Measurements from ENCODE around the gene KDM4C.

Gene KDM4C

DNA sequence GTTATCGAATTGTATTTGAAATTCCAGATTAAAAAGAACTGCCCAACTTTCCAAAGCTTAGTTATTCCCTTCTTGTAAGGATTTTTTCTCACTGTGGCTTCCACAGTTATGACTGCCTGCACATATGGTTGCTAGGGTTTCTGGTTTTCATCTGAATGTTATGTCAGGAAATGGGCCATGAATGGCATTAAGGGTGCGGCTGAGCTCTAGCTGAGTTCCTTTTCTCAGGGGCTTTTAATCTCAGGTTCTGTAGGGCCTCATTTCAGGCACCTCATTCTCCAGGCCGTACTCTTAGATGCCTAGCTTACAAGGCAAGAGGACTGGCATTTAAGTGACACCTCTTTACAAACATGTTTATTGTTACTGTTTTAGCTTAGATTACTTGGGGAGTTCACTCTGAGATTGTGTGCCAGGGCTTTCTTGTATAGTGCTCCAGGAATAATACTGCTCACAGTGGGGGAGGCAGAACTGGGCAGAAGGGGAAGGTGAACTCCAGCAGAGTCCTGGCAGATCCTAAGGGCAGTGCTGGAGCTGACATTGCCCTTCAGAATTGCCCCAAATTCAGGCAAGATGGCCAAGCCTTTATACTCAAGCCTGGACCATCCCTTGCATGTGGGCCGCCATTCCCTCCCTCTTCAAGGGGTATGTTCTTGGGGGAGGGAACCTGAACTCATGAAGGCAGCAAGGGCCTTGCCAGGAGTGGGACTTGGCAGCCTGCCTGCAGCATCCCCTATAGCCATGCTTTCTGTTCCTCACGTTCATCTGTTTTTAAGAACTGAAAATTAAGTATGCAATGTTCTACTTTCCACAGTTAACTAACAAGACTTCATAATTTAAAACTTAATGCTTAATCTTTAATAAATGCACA, 111.5 kb downstream of the KDM4C start:
- DNase-seq (ENCODE audit: low read depth in 3 of 3) = no peak

DNA sequence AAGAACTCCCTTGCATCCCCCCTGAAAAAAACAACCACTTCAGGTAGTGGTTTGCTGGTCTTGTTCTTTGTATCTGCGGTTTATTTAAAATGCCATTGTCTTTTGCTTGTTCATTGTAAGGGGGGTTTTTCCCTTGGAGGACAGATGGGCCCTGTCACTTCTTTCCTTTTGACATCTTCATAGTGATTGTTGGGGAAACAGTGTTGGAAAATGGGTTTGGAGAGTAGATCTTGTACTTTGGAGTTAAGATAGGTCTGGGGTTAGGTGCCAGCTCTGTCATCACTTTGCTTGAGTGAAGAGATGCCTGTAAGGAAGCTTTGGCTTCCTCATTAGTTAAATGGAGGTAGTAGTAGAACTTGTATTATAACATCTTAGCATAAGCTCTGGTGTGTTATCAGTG, 112.4 kb downstream of the KDM4C start:
- DNase-seq (ENCODE audit: low read depth in 3 of 3) = no peak

DNA sequence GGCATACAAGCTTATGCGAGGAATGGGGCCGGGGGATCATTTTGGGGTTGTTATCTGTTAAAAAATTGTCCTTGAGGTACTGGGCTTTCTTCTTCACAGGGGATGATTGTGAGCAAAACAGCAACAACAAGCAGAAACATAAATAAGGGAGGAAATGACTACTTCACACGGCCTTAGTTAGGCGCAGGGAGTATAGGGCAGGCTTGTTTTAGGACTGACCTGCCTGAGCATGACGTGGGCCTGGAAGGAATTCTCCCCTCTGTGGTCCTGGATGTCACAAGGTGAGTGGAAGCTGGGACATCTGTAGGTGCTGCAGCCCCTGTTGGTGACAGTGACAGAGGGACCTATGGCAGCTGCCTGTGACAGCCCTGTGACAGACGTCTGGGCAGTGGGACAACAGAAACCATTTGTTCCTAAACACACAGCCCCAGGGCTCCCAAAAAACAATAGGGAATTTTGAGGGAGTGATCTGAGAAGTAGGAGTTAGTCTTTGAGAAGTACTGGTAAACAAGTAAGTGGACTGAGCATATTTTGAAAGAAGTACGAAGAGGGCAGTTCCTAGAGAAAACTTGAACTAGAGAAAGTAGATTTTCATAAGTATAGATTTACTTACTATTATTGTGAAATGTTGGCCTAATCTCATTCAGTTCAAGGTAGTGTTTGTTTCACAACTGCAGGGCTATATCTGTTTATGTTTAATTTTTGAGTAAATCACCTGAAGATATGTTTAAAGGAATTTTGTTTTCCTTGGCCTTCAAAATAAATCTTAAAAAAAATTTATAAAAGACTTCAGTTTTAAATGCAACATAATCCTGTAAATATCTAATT, 113.1 kb downstream of the KDM4C start:
- DNase-seq (ENCODE audit: low read depth in 3 of 3) = no peak

DNA sequence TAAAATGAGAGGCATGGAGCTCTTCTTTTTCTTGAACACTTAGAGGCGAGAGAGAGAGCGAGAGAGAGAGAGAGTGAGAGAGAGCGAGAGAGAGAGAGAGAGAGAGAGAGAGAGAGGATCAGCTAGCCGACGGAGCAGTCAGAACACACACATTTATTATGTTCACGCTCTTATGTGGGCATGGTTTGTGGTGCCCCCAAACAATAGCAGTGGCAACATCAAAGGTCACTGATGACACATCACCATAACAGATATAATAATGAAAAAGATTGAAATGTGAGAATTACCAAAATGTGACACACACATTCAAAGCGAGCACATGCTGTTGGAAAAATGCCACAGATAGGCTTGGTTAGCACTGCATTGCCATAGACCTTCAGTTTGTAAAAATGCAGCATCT, 116.1 kb downstream of the KDM4C start:
- no peak for DNase-seq (ENCODE audit: low read depth in 3 of 3)

GRCh38 chr9:6876195-6876894, 118.6 kb downstream of the KDM4C start:
- DNase-seq (ENCODE audit: low read depth in 3 of 3) = no peak

DNA sequence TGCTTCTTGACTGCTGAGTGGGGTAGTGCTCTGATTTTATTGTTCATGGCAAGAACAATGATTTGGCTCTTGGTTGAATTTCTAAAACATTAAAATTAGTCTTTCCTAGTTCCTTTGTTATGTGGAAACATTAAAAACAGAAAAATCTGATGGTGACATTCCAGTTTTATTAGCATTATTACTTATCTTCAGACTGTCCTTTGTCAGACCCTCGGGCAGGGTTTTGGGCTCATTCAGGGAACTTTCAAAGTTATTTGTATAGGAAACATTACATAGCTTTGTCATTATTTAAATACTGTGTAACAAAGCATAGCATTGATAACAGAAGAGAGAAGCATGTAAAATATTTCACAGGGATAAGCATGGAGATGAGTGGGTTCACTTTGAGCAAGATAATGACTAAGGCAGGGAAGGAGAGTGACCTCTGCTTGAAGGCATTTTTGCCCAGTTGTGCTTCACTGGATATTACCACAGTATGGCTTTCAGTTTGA, 119.9 kb downstream of the KDM4C start:
- DNase-seq (ENCODE audit: low read depth in 3 of 3) = no peak

DNA sequence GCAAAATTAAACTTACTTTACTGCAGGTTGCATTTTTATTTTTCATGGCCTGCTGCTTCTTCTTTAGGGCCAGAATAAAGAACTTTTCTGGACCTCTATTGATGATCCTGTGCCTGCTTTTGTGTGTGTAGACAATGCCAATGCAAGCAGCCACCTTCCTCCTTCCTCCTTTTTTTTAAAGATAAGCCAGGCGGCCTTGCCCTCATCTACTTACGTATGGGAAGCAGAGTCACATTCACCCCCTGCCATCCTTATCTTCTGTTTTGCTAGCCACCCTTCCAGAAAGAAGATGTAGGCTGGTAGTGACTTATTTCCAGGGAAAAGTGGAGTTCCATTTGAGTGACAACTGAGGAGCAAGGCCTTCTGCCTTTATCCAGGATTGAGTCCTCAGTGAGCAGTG, 122.9 kb downstream of the KDM4C start:
- no peak for DNase-seq (ENCODE audit: low read depth in 3 of 3)

DNA sequence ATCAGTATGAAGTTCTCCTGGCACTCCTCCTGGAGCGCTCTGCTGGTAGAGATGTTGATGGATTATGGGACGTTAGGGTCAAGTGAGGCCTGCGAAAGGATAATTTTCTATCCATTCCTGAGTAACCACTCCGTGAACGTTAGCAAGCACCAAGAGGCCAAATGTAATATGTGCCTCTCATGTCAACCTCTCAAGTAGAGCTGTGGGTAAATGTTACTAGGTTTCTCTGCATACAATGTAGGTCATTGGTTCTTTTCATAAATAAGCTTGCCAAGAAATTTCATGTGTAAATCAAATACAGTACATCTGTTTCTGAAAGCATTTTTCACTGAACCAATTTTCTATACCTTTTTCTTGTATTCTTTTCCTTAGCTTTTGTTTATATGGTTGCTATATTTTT, 126.3 kb downstream of the KDM4C start:
- no peak for DNase-seq (ENCODE audit: low read depth in 3 of 3)

GRCh38 chr9:6884990-6885389, 127.2 kb downstream of the KDM4C start:
- no peak for DNase-seq (ENCODE audit: low read depth in 3 of 3)

DNA sequence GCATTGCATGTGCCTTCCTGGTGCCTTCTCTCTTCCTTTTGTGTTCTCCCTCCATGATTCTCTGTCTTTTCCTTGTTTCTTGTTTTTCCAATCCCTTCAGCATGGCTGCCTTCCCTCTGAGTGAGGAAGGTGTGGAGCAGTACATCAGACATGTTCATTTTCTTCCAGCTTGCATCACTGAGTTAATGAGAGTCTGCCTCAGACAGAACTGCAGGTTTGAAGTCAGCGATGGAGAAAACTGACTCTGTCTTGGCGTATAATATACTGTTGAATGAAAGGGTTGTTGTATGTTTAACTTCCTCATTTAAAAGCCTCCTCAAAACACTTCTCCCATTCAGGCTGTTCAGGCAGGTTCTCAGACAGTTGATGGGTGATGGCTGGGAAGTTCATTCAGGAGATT, 129.3 kb downstream of the KDM4C start:
- DNase-seq (ENCODE audit: low read depth in 3 of 3) = no peak

DNA sequence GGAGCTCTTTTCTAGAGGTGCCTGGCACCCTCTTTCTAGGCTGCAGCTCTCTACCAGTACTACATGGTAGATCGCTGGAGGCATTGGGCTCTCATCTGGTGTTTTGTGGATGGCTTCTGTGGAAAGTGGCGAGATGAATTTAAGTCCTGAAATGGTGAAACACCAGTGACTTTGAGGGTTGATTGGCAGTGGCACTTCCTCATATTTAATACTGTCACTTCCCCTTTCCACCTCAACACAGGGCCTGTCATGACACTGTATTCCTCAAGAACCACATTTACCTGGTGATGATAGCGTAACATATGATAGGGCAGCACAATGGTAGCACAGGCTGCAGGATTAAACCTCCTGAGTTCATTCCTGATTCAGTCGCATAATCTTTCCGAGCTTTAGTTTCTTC, 132.1 kb downstream of the KDM4C start:
- no peak for DNase-seq (ENCODE audit: low read depth in 3 of 3)

DNA sequence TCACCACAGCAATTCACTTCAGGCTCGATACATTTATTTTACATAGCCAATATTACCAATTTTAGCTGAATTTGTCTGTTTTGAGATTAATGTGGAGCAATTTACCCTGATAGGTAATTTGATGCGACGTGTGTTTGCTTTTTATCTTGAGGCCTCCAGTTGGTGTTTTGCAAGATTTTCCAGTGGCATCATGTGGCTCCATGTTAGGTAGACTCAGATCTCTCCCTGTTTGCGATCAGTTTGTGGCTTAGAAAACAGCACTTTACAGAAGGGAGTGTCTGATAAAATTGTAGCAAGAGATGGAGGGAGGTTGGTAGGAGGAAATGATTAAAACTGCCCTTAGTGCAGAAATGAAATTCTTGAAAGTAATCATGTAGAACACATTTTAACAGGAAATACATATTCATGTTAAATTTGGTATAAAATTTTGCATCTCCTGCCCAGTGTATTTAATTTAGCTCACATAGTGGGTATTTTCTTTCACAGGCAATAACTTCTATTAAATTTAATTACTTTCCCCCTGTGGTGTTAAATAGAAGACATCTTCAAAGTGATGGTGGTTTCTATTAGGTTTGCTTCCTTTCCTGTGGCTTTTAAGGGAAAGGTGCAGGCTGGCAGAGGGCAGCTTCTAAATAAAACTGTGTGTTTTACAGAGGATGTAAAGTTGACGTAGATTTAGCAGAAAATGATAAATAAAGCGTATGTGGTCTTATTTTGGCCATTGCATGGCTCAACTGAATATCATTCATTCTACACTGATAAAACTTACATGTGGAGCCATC, 135.8 kb downstream of the KDM4C start:
- no peak for DNase-seq (ENCODE audit: low read depth in 3 of 3)

GRCh38 chr9:6894135-6894534, 136.4 kb downstream of the KDM4C start:
- no peak for DNase-seq (ENCODE audit: low read depth in 3 of 3)

- no peak for DNase-seq (ENCODE audit: low read depth in 3 of 3)
Measured at GRCh38 chr9:6895754-6896153, 138.0 kb downstream of the KDM4C start.

DNA sequence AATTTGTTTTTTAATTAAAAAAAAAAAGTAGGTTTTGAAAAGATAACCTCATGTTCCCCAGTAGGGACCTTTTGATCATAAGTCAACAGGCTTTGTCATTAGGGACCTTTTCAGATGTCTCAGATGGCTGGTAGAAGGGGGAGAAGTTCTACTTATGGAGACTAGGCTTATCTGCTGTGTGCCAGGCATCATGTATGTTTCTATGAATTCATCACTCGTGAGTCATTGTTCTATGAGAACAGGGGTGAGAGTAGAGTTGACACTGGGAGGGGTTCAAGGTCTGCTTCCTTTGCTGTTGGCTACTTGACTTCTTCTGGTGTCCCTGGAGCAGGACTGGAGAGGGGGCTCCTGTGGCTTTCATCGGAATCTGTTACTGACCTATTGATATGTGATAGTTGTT, 138.8 kb downstream of the KDM4C start:
- DNase-seq (ENCODE audit: low read depth in 3 of 3) = no peak

DNA sequence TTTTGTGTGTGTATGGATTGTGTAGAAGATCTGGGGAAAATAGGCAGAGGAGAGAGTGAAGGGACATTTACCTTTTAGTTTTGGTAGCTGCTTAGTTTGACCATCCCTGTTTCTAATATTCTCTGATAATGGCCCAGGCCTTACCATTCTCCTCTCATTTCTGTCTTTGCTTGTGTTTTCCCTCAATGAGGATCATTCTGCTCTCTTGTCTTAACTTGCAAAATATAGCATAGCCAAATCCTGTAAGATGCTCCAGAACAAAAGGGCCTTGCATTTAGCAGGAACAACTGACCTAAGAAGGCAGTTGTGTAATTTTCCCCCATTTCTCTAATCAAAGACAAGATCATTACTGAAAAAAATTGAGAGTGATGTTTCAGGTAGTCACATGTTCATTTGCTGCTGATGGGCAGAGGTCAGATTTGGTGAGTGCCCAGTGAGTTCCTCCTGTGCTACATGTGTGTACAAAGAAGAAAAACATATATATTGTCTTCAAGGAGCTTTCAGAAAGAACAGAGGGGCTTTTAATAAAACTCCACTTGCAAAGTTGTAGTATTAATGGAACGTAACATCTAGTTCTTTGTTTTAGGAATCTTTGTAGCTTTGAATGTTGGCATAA, 139.5 kb downstream of the KDM4C start:
- no peak for DNase-seq (ENCODE audit: low read depth in 3 of 3)

DNA sequence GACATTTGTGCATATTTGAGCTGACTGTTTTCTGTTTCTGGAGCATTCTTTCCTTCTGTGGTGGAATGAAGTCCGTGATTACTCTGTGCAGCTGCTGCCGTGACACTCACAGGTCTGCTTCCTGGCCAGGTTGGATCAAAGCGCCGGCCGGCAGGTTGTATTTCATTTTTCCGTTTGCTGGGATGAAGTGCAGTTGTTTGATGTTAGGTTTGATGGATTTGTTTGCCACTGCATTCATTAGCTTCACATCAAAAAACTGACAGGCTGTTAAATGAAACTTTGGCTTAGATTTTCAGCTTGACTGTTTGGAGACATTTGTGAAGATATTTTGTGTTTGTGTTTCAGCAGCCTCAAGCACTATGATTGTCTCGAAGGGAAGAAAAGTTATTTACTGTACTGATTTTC, 140.1 kb downstream of the KDM4C start:
- DNase-seq (ENCODE audit: low read depth in 3 of 3) = no peak

DNA sequence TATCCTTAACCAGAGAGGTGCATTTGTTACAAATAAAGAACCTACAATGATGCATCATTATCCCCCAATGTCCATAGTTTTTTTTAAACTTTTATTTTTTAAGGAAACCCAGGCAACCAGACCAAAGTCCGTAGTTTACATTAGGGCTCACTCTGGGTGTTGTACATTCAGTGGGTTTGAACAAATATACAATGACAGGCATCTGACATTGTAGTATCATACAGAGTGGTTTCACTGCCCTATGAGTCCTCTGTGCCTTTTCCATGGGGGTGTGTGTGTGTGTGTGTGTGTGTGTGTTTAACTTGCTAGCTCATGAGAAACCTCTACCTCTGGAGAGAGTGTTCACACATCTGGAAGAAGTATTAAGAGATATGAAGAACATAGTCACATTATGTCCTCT, 141.5 kb downstream of the KDM4C start:
- DNase-seq (ENCODE audit: low read depth in 3 of 3) = no peak

DNA sequence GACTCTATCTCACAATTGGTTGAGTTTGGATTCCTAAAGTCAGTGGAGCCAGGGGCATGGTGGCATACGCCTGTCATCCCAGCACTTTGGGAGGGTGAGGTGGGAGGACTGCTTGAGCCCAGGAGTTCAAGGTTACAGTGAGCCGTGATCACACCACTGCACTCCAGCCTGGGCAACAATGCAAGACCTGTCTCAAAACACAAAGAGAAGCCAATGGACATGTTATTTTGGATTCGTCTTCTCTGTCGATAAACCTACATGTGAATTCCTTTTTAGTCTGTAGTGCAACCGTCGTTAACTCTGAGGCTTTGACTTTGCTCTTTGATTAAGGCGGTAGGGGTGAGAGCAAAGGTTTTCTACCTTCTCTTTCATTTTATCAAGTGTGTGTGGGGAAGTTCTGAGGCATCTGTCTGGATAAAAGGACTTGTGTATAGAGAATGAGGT, 142.7 kb downstream of the KDM4C start:
- DNase-seq (ENCODE audit: low read depth in 3 of 3) = no peak

DNA sequence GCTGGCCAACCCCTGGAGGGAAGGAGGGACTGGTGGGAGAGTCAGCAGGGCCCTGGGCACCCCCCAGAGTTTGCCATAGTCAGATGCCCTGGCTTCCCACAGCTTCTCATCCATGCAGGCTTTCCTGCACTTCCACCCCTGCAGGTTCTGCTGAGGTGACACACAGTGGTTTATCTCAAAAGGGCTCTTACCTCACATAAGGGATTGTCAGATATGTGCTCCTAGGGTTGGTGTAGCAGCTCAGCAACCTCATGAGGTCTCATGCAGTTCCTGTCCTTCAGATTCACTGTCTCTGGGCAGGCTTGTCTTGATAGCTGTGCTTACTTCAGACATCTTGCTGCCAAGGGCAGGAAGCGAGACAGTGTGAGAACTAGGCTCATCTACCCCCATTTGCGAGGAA, 143.4 kb downstream of the KDM4C start:
- no peak for DNase-seq (ENCODE audit: low read depth in 3 of 3)

GRCh38 chr9:6902423-6902822, 144.7 kb downstream of the KDM4C start:
- DNase-seq (ENCODE audit: low read depth in 3 of 3) = no peak

Measured in stimulated activated CD4-positive, alpha-beta T cell treated with anti-CD3 and anti-CD28 coated beads, TNF-alpha, amount 100 ng/mL, for 48 hours (primary cell).